Tongue (tissue), 2 donors: ENCODE data around the gene OASL. TPM values are rescaled to one million over a fixed set of nuclear protein-coding genes. Genes with fewer than 3 reads are reported as not detected.
"Not testable (repeated sequence)": the region's sequence is repeated elsewhere in the genome, so short reads cannot be mapped to it uniquely, and the experiment has no call there.

Experiments
- DNase-seq: peaks from one replicate; pipeline ENCODE4 v3.0.0-alpha.2; 2015
- total RNA-seq: library from RNA; depleted of rRNA; stranded (reverse); fragments of >200 nt; gene quantifications from one replicate; pipeline ENCODE4 v1.2.3, GENCODE V29; 2014

OASL gene
- total RNA-seq, 1 donor from 2014 or later: 0.31 TPM

DNA sequence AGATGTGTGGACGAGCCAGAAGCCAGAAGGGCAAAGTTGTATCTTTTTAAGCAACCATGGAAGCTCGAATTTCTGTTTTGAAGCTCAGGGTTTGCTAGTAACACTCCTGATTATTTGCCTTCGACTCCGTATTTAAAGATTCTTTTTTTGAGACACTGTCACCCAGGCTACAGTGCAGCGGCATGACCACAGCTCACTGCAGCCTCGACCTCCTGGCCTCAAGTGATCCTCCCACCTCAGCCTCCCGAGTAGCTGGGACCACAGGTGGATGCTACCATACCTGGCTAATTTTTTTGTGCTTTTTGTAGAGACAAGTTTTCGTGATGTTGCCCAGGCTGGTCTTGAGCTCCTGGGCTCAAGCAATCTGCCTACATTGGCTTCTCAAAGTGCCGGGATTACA is 18.7 kb upstream of the OASL start:
- DNase-seq: no peak

GRCh38 chr12:121053706-121054105 is 14.7 kb upstream of the OASL start:
- DNase-seq: no peak

- no peak for DNase-seq
Measured at GRCh38 chr12:121050725-121051124, 11.7 kb upstream of the OASL start.

- no peak for DNase-seq
Measured at GRCh38 chr12:121048442-121048841, 9.4 kb upstream of the OASL start.

DNA sequence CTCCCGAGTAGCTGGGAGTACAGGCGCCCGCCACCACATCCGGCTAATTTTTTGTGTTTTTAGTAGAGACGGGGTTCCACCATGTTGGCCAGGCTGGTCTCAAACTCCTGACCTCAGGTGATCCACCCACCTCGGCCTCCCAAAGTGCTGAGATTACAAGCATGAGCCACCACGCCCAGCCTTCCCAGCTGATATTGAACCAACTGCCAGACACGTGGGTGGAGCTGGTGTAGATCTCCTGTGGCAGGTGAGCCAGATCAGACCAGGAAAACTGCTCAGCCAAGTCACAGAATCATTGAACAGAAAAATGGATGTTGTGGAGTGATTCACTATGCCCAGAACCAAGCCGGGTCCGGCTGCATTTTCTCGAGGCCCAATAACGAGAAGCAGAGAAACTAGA is 8.4 kb upstream of the OASL start:
- not testable (repeated sequence) for DNase-seq

- DNase-seq: no peak
Measured at GRCh38 chr12:121043067-121043466, 4.0 kb upstream of the OASL start.

DNA sequence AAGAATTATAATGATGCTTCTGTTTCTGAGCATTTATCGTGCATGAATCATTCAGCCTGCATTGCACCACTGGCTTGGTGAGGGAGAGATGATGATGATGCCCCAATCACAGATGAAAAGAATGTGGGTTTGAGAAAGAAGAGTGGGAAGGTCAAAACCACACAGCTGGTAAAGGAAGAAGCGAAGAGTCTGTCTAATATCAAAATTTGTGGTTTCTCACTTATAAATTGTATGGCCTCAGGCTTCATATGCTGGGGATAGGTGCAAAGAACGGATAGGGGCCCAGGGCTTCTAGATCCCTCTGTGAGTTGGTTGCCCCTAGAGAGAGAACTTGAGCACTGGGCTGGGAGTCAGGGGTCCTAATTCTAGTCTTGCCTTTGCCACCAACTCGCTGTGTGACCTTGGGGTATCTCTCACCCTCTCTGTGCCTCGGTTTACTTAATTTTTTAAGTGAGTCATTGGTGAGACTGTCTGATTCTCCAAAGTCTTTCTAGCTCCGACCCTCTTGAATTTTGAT is 2.2 kb downstream of the OASL start:
- no peak for DNase-seq

DNA sequence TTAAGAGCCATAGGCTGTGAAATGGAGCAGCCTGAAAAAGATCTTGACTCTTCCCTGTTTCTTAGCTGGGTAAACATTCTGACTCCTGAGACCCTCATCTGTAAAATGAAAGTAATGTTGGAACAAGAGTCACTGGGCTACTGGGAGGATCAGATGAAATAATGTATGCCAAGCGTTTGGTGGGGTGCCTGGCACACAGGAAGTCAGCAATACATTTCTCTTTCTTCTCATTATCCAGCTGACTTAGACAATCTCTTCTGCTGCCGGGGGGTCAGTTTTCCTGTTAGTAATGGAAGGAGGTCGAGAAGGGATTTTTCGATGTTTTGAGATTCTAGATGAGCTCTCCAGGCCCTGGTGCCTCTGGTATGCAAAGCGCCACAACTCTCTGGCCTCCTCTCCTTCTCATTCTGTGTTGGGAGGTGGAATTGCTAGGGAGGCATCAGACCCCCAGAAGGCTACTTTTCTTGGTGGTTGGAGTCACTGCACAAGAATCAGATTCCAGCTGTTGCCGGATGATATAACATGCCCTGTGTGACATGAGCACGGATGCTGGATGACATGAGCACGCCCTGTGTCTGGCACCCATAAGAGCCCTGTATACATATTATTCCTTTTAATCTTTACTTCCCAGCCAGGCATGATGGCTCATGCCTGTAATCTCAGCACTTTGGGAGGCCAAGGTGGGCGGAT is 4.3 kb downstream of the OASL start:
- DNase-seq: no peak

- DNase-seq: no peak
Measured at GRCh38 chr12:121033625-121034349, 5.3 kb downstream of the OASL start.

DNA sequence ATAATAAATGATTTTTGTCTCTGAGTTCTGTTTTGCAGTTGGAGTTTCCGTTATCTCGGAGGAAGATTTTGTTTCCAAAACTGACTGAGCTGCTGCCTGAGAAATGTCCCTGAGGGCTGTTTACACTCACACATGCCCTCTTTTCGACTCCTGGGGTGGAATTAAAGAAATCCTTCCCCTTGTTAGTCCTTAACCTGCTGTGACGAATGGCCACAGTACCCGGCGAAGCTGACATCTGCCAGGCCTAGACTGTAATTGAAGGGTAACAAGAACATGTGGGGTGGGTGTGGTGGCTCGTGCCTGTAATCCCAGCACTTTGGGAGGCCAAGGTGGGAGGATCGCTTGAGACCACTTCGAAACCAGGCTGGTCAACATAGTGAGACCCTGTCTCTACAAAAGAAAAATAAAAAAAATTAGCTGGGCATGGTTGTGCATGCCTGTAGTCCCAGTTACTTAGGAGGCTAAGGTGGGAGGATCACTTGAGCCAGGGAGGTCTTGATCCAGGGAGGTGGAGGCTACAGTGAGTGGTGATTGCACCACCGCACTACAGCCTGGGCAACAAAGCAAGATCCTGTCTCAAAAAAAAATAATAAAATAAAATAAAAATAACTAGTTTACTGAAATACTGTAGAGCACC is 8.4 kb downstream of the OASL start:
- DNase-seq: no peak

DNA sequence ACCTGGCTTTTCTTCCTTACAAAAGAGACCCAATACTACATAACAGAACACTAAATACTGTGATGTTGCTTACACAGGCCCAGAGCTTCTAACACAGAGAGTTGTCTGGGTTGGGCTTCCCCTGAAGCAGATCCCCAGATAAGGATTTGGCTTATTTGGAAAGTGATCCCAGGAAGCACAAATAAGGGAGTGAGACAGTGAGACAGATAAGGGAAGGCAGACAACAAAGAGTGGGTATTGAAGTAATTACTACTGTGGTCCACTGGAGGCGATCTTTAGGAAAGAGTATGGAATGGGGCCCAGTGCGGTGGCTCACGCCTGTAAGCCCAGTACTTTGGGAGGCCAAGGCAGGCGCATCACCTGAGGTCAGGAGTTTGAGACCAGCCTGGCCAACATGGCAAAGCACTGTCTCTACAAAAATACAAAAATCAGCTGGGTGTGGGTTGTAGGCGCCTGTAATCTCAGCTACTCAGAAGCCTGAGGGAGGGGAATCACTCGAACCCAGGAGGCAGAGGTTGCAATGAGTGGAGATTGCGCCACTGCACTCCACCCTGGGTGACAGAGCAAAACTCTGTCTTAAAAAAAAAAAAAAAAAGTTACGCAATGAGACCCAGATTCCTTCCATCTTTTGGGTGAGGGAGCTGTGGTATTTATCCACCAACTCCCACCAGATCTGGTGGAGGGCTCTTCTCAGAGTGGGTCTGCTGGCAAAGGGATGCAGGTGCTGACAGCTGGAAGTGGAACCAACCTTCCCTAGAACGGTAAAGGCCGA is 12.6 kb downstream of the OASL start:
- DNase-seq: no peak

GRCh38 chr12:121025442-121026226 is 13.4 kb downstream of the OASL start:
- no peak for DNase-seq

DNA sequence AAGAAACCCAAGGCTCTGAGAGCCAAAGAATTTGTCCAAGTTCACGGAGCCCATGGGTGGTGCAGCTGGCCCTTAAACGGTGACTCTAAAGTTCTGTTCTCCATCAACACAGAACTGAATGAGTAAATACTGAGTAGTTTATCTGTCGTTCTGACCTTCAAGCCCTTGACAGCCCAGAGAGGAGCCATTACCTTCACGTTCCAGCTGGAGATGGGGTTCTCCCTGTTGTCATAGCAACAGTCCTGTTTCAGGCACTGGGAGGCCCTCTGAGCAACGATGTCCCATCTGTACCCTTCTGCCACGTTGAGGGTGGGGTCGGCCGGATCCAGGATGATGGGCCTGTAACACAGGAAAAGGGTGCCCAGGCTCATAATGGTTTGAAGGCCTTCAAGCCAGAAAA is 15.2 kb downstream of the OASL start:
- no peak for DNase-seq

DNA sequence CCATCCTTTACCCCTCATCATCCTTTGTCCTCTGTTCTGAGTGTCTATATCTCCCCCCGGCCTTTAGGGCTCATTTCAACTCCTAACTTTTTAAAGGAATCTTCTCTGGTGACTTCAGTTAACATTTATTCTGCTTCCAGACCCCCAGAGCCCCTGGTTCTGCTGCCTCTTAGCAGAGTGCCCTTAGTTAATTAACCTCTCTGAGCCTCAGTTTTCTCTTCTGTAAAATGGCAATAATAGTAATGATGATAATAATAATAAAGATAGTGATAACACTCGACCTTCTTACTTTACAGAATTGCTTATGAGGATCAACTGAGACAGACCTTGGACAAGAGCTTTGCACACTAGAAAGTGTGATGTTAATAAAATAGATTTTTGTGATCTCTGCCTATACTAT is 16.3 kb downstream of the OASL start:
- no peak for DNase-seq

GRCh38 chr12:121021754-121022153 is 17.3 kb downstream of the OASL start:
- DNase-seq: no peak

- no peak for DNase-seq
Measured at GRCh38 chr12:121018860-121019617, 20.0 kb downstream of the OASL start.

GRCh38 chr12:121017966-121018491 is 21.0 kb downstream of the OASL start:
- no peak for DNase-seq

DNA sequence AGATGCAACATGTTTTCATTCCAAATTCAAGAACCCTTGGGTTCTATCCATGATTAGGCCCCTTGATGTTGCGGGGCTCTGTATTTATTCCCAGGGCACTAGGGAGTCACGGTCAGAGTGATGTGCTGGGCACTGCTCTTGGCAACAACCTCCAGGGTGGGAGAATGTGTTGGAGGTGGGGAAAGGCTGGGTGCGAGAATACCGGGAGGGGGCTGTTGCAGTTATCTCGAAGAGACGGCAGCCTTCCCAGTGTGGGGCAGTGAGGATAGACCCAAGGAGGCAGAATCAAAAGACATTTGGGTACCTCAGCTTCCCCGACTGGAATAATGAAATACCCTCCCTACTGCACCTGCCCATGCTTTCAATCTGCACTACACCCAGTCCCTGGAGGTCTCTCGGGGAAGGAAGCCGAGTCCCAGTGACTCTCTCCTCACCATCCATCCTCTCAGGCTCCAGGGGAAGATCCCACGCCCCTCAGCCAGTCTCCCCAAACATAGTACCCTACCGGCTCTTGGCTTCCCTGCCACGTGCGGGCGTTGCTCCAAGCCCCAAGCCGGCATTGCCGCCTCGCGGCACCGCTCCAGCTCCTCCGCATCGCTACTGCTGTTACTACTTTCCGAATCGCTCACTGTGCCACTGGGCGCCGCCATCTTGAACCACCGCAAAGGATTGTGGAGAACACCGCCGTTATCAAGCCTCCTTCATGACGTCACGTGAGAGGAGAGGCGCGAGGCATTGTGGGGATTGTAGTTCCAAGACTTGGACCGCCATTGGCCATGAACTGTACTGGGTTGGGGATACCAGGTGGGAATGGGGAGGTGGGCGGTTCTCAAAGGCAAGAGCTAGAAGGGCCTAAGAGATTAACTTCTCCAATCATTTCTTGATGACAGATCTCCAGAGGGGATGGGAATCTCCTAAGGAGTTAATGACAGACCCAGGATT is 22.9 kb downstream of the OASL start, which contains the start of gene C12orf43:
C12orf43 (minus strand) TSS at position 663 of the 942 bp plus-strand sequence; CDS start at position 650, 13 bp downstream.
- DNase-seq: peak; percentile 97

GRCh38 chr12:121013715-121014114 is 25.3 kb downstream of the OASL start:
- no peak for DNase-seq
